Activated T-helper 9 cell treated with anti-CD3 and anti-CD28 coated beads, Interleukin-2, amount 50 U/mL, for 16 hours (primary cell): ENCODE measurements around the gene LRIT2.
"Not testable (repeated sequence)": the region's sequence is repeated elsewhere in the genome, so short reads cannot be mapped to it uniquely, and the experiment has no call there.

ENCODE experiments used
- DNase-seq: peaks from one replicate; pipeline ENCODE4 v3.0.0-alpha.2; 2020; ENCODE audit warnings: low read depth

The LRIT2 gene

GRCh38 chr10:84180386-84180785 is 45.0 kb downstream of the LRIT2 start:
- not testable (repeated sequence) for DNase-seq

GRCh38 chr10:84179059-84179710 is 46.2 kb downstream of the LRIT2 start:
- no peak for DNase-seq

GRCh38 chr10:84178160-84178609 is 47.2 kb downstream of the LRIT2 start:
- no peak for DNase-seq

- DNase-seq, result no peak
Measured at GRCh38 chr10:84177541-84178141, 47.7 kb downstream of the LRIT2 start.

- no peak for DNase-seq
Measured at GRCh38 chr10:84176836-84177474, 48.4 kb downstream of the LRIT2 start.

GRCh38 chr10:84176351-84176750 is 49.0 kb downstream of the LRIT2 start:
- no peak for DNase-seq

GRCh38 chr10:84175436-84175835 is 49.9 kb downstream of the LRIT2 start:
- no peak for DNase-seq

- no peak for DNase-seq
Measured at GRCh38 chr10:84173501-84173929, 51.8 kb downstream of the LRIT2 start, which contains the start of gene GPR15LG. TSS of gene GPR15LG (plus strand) at chr10:84173801. CDS start at chr10:84173852, 51 bp downstream.

- no peak for DNase-seq
Measured at GRCh38 chr10:84172467-84173356, 52.6 kb downstream of the LRIT2 start.

- DNase-seq, result not testable (repeated sequence)
Measured at GRCh38 chr10:84171700-84172466, 53.5 kb downstream of the LRIT2 start.

GRCh38 chr10:84171237-84171636 is 54.1 kb downstream of the LRIT2 start:
- not testable (repeated sequence) for DNase-seq
